ENCODE results near the gene ARID1B. TPM values are rescaled to one million over a fixed set of nuclear protein-coding genes. Genes with fewer than 3 reads are reported as not detected.

The ARID1B gene
- total RNA-seq, 1 experiment from 2014 or later = 35.6 TPM

- H3K4me2 ChIP-seq (ENCODE audit: low read length) = no peak overlapping the region
- RAD21 ChIA-PET (ENCODE audit: low non-redundant PET in 1 of 2, low total read pairs in 2 of 2, uncharacterized antibody in 2 of 2, unreplicated experiment in 2 of 2) = no interaction called here
- no peak for DNase-seq (ENCODE audit: low read depth, low spot score)
Measured at GRCh38 chr6:157150076-157150475, 372.9 kb downstream of the ARID1B start.

More at GRCh38 chr6:157150076-157150475, 372.9 kb downstream of the ARID1B start:
- Histone ChIP-seq H3K9ac (ENCODE audit: low read length) (no peak overlapping the region), H3K9me2 (ENCODE audit: insufficient read depth) (no peaks in the 10 kb centered on the region), H3K79me2 (ENCODE audit: insufficient read depth, low read length) (no peaks in the 10 kb centered on the region), H3K27ac (ENCODE audit: low read depth, low read length) (no peak overlapping the region), H2AFZ (ENCODE audit: low read depth, low read length, poor library complexity, severe bottlenecking) (no peak overlapping the region), H3K4me1 (ENCODE audit: control insufficient read depth in 1 of 2, insufficient read depth in 2 of 2, low read length in 2 of 2) (peaks cover 19 to 20% of the 10 kb centered on the region in 2 experiments), H3K27me3 (ENCODE audit: insufficient read depth, low read length) (no peaks in the 10 kb centered on the region), H3K36me3 (ENCODE audit: control insufficient read depth in 1 of 2, insufficient read depth in 2 of 2, low read length in 2 of 2) (no peaks in the 10 kb centered on the region), H3K4me3 (replicated peaks in 1 of 2; ENCODE audit: low read depth in 1 of 2, low read length in 2 of 2) (no peak overlapping the region), H4K20me1 (ENCODE audit: insufficient read depth) (no peaks in the 10 kb centered on the region), H3K9me3 (ENCODE audit: control insufficient read depth in 1 of 2, insufficient read depth in 1 of 2, low read depth in 1 of 2, low read length in 2 of 2) (no peaks in the 10 kb centered on the region)
- no TSS peak for BruUV-seq (replicated peaks)
- ChIA-PET POLR2A (no interaction called here), CTCF (no interaction called here)
- TF ChIP-seq ATF3 (IDR thresholded peaks at IDR 0.05) (no peak), SRF (IDR thresholded peaks at IDR 0.05; ENCODE audit: low read depth) (no peak), POLR2A (IDR thresholded peaks at IDR 0.05; ENCODE audit: borderline replicate concordance, extremely low read depth, insufficient read depth, insufficient read length) (no peak), ZFX (IDR thresholded peaks at IDR 0.05) (no peak), ZBTB33 (IDR thresholded peaks at IDR 0.05; ENCODE audit: extremely low read depth, insufficient replicate concordance, low read length) (no peak), POLR2AphosphoS5 (IDR thresholded peaks at IDR 0.05; ENCODE audit: low read depth, low read length) (no peak), CEBPB (IDR thresholded peaks at IDR 0.05; ENCODE audit: low read depth) (no peak), CTCF (IDR thresholded peaks at IDR 0.05 in 2 of 3, conservative IDR thresholded peaks at IDR 0.05 in 1 of 3; ENCODE audit: borderline replicate concordance in 1 of 3, insufficient read depth in 1 of 3, low read depth in 2 of 3, low read length in 2 of 3) (no peak), ZNF274 (IDR thresholded peaks at IDR 0.05; ENCODE audit: low read depth, low read length) (no peak), SP1 (IDR thresholded peaks at IDR 0.05; ENCODE audit: low read depth) (no peak), EZH2 (IDR thresholded peaks at IDR 0.05) (no peak)
- intact Hi-C loops (cut with micrococcal nuclease) = no loop called here
- no peak for ATAC-seq
